Measurements from ENCODE around the gene CSNK2B. TPM values are rescaled to one million over a fixed set of nuclear protein-coding genes. Genes with fewer than 3 reads are reported as not detected.
"Not testable (repeated sequence)": the region's sequence is repeated elsewhere in the genome, so short reads cannot be mapped to it uniquely, and the experiment has no call there.

The CSNK2B gene
- total RNA-seq, 1 donor from 2014 or later: 163 TPM

GRCh38 chr6:31708224-31708623, 42.3 kb downstream of the CSNK2B start:
- H3K36me3 Mint-ChIP-seq (ENCODE audit: insufficient read depth): no peaks in the 10 kb centered on the region
- H3K27me3 Mint-ChIP-seq: peaks cover 11% of the 10 kb centered on the region
- no peak overlapping the region for H3K4me3 Mint-ChIP-seq (ENCODE audit: low read depth)
- no peak for TF ChIP-seq CTCF (IDR thresholded peaks at IDR 0.05; ENCODE audit: unreplicated experiment)
- H3K27ac Mint-ChIP-seq: no peak overlapping the region
- peaks cover 7% of the 10 kb centered on the region for H3K4me1 Mint-ChIP-seq (ENCODE audit: low read depth)
- no peaks in the 10 kb centered on the region for H3K9me3 Mint-ChIP-seq (ENCODE audit: low read depth)
- no peak for DNase-seq (ENCODE audit: low spot score, unreplicated experiment)

- H3K4me1 Mint-ChIP-seq (ENCODE audit: low read depth): peaks cover 12% of the 10 kb centered on the region
Measured at GRCh38 chr6:31709157-31709556, 43.3 kb downstream of the CSNK2B start.

GRCh38 chr6:31710523-31711219, 44.8 kb downstream of the CSNK2B start:
- H3K9me3 Mint-ChIP-seq (ENCODE audit: low read depth): no peaks in the 10 kb centered on the region
- H3K4me1 Mint-ChIP-seq (ENCODE audit: low read depth): peaks cover 15% of the 10 kb centered on the region
- no peak overlapping the region for H3K27ac Mint-ChIP-seq
- no peak for TF ChIP-seq CTCF (IDR thresholded peaks at IDR 0.05; ENCODE audit: unreplicated experiment)
- H3K4me3 Mint-ChIP-seq (ENCODE audit: low read depth): no peak overlapping the region
- H3K27me3 Mint-ChIP-seq: peaks cover 11% of the 10 kb centered on the region
- H3K36me3 Mint-ChIP-seq (ENCODE audit: insufficient read depth): no peaks in the 10 kb centered on the region
- no peak for DNase-seq (ENCODE audit: low spot score, unreplicated experiment)

More at GRCh38 chr6:31709157-31709556, 43.3 kb downstream of the CSNK2B start:
- not testable (repeated sequence) for H3K27ac Mint-ChIP-seq; DNase-seq (ENCODE audit: low spot score, unreplicated experiment); H3K4me3 Mint-ChIP-seq (ENCODE audit: low read depth); H3K36me3 Mint-ChIP-seq (ENCODE audit: insufficient read depth); H3K9me3 Mint-ChIP-seq (ENCODE audit: low read depth)
- peaks cover 11% of the 10 kb centered on the region for H3K27me3 Mint-ChIP-seq

- TF ChIP-seq CTCF (IDR thresholded peaks at IDR 0.05; ENCODE audit: unreplicated experiment): no peak
- no peak for DNase-seq (ENCODE audit: low spot score, unreplicated experiment)
- no peaks in the 10 kb centered on the region for H3K9me3 Mint-ChIP-seq (ENCODE audit: low read depth)
- H3K4me1 Mint-ChIP-seq (ENCODE audit: low read depth): peaks cover 15% of the 10 kb centered on the region
- no peak overlapping the region for H3K4me3 Mint-ChIP-seq (ENCODE audit: low read depth)
- H3K27ac Mint-ChIP-seq: no peak overlapping the region
- no peaks in the 10 kb centered on the region for H3K36me3 Mint-ChIP-seq (ENCODE audit: insufficient read depth)
- H3K27me3 Mint-ChIP-seq: peaks cover 11% of the 10 kb centered on the region
Measured at GRCh38 chr6:31711233-31711632, 45.4 kb downstream of the CSNK2B start.

- Mint-ChIP-seq H3K27me3 (peaks cover 11% of the 10 kb centered on the region), H3K36me3 (ENCODE audit: insufficient read depth) (no peaks in the 10 kb centered on the region), H3K9me3 (ENCODE audit: low read depth) (no peaks in the 10 kb centered on the region), H3K27ac (no peak overlapping the region), H3K4me1 (ENCODE audit: low read depth) (peaks cover 16% of the 10 kb centered on the region), H3K4me3 (ENCODE audit: low read depth) (no peak overlapping the region)
- no peak for DNase-seq (ENCODE audit: low spot score, unreplicated experiment)
- no peak for TF ChIP-seq CTCF (IDR thresholded peaks at IDR 0.05; ENCODE audit: unreplicated experiment)
Measured at GRCh38 chr6:31712296-31712695, 46.4 kb downstream of the CSNK2B start.

- no peak overlapping the region for H3K4me3 Mint-ChIP-seq (ENCODE audit: low read depth)
- peaks cover 11% of the 10 kb centered on the region for H3K27me3 Mint-ChIP-seq
- H3K4me1 Mint-ChIP-seq (ENCODE audit: low read depth): peaks cover 27% of the 10 kb centered on the region
- no peak for TF ChIP-seq CTCF (IDR thresholded peaks at IDR 0.05; ENCODE audit: unreplicated experiment)
- H3K27ac Mint-ChIP-seq: no peak overlapping the region
- H3K9me3 Mint-ChIP-seq (ENCODE audit: low read depth): no peaks in the 10 kb centered on the region
- no peak for DNase-seq (ENCODE audit: low spot score, unreplicated experiment)
- no peaks in the 10 kb centered on the region for H3K36me3 Mint-ChIP-seq (ENCODE audit: insufficient read depth)
Measured at GRCh38 chr6:31713465-31713864, 47.6 kb downstream of the CSNK2B start.

Data from progenitor cell of endocrine pancreas (in vitro differentiated cells).